MM.1S (cell line): ENCODE measurements around the gene NR6A1.

Experiments used
- DNase-seq: peaks from one replicate; pipeline ENCODE4 v3.0.0-alpha.2; 2015
- H2AFZ ChIP-seq: fragments of 300-600 bp; sonication (generic); 2 replicates; pipeline ENCODE4 v1.6.0; 2016; ENCODE audit warnings: antibody characterized with exemption, low read length
- H3F3A ChIP-seq: fragments of 300-600 bp; sonication (generic); 2 replicates; pipeline ENCODE4 v1.6.1; 2016; ENCODE audit warnings: mild to moderate bottlenecking, antibody characterized with exemption, low read length, moderate library complexity, mixed read lengths; ENCODE audit not compliant: insufficient read depth
- H3K27ac ChIP-seq: fragments of 300-600 bp; sonication (generic); 2 replicates; pipeline ENCODE4 v1.5.1; 2016; ENCODE audit warnings: mild to moderate bottlenecking, low read length
- H3K27me3 ChIP-seq: fragments of 300-600 bp; sonication (generic); replicated peaks from 2 replicates; pipeline ENCODE4 v1.6.0; 2016; ENCODE audit warnings: low read length; ENCODE audit not compliant: insufficient read depth
- H3K36me3 ChIP-seq: fragments of 300-600 bp; sonication (generic); replicated peaks from 2 replicates; pipeline ENCODE4 v1.6.1; 2016; ENCODE audit warnings: mild to moderate bottlenecking, low read length, mixed read lengths; ENCODE audit not compliant: insufficient read depth
- H3K4me1 ChIP-seq: fragments of 300-600 bp; sonication (generic); 2 replicates; pipeline ENCODE4 v1.6.1; 2016; ENCODE audit warnings: low read length, mixed read lengths
- H3K4me2 ChIP-seq: fragments of 300-600 bp; sonication (generic); 2 replicates; pipeline ENCODE4 v1.6.0; 2016; ENCODE audit warnings: low read depth, low read length
- H3K4me3 ChIP-seq: fragments of 300-600 bp; sonication (generic); 2 replicates; pipeline ENCODE4 v1.5.1; 2016; ENCODE audit warnings: low read length, mixed read lengths
- H3K79me2 ChIP-seq: fragments of 300-600 bp; sonication (generic); 2 replicates; pipeline ENCODE4 v1.6.1; 2016; ENCODE audit warnings: mixed run types, low read length, mixed read lengths
- H3K9ac ChIP-seq: fragments of 300-600 bp; sonication (generic); 2 replicates; pipeline ENCODE4 v1.6.1; 2016; ENCODE audit warnings: low read length, mixed read lengths
- H3K9me2 ChIP-seq: fragments of 300-600 bp; sonication (generic); replicated peaks from 2 replicates; pipeline ENCODE4 v1.6.1; 2016; ENCODE audit warnings: mild to moderate bottlenecking, low read length, mixed read lengths; ENCODE audit not compliant: insufficient read depth
- H3K9me3 ChIP-seq: fragments of 300-600 bp; sonication (generic); replicated peaks from 2 replicates; pipeline ENCODE4 v1.6.1; 2016; ENCODE audit warnings: mild to moderate bottlenecking, low read length, mixed read lengths; ENCODE audit not compliant: insufficient read depth
- H4K20me1 ChIP-seq: fragments of 300-600 bp; sonication (generic); 2 replicates; pipeline ENCODE4 v1.6.1; 2016; ENCODE audit warnings: mild to moderate bottlenecking, low read length, moderate library complexity, mixed read lengths; ENCODE audit not compliant: insufficient read depth
- CTCF ChIP-seq: fragments of 300-600 bp; sonication (generic); IDR thresholded peaks from 2 replicates; pipeline ENCODE4 v1.5.1; 2016; ENCODE audit warnings: antibody characterized with exemption, low read length, mixed read lengths
- EZH2 ChIP-seq: fragments of 300-600 bp; sonication (generic); optimal IDR thresholded peaks from 2 replicates; pipeline ENCODE3; 2017; ENCODE audit warnings: low read depth, mild to moderate bottlenecking, antibody characterized with exemption, low read length, mixed read lengths
- EZH2phosphoT487 ChIP-seq: fragments of 300-600 bp; sonication (generic); IDR thresholded peaks from 2 replicates; pipeline ENCODE4 v1.6.1; 2018; ENCODE audit warnings: antibody characterized with exemption, low read length

The NR6A1 gene

DNA sequence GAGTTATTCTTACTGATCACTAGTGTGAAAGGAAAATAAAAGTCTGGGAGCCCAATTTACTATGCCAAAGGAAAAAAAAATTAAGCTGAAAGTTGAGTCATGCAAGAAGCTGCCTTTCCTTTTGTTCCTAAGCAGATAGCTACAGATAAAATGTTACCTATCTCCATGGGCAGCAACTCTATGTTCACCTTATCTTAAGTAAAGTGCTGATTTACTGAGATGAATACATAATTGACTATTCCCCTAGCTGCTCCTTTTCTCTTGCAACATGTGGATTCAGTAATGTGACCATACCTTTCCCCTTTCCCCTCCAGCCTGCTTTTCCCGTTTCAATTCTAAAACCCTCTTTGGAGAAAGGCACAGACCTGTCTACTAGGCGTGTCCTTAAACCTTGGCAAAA lies 201.2 kb downstream of the NR6A1 start:
- Histone ChIP-seq H3K9me3 (no peaks in the 10 kb centered on the region), H2AFZ (no peak overlapping the region), H3K27me3 (no peaks in the 10 kb centered on the region), H3K4me1 (no peaks in the 10 kb centered on the region), H3K79me2 (no peaks in the 10 kb centered on the region), H3K4me2 (no peak overlapping the region), H3K9ac (no peak overlapping the region), H3K36me3 (no peaks in the 10 kb centered on the region), H3K27ac (no peak overlapping the region), H3K4me3 (no peak overlapping the region), H3K9me2 (no peaks in the 10 kb centered on the region), H3F3A (no peaks in the 10 kb centered on the region), H4K20me1 (no peaks in the 10 kb centered on the region)
- TF ChIP-seq CTCF (no peak), EZH2phosphoT487 (no peak), EZH2 (no peak)
- DNase-seq, result no peak

GRCh38 chr9:124567362-124567761 lies 203.7 kb downstream of the NR6A1 start:
- no peaks in the 10 kb centered on the region for H3K36me3 ChIP-seq
- no peak for TF ChIP-seq EZH2
- TF ChIP-seq CTCF, result no peak
- no peak for TF ChIP-seq EZH2phosphoT487
- no peak overlapping the region for H3K4me2 ChIP-seq
- no peaks in the 10 kb centered on the region for H3K9me3 ChIP-seq
- H3K4me3 ChIP-seq, result no peak overlapping the region
- no peak overlapping the region for H3K9ac ChIP-seq
- H3K4me1 ChIP-seq, result no peaks in the 10 kb centered on the region
- H3K9me2 ChIP-seq, result no peaks in the 10 kb centered on the region
- H2AFZ ChIP-seq, result no peak overlapping the region
- H3F3A ChIP-seq, result no peaks in the 10 kb centered on the region
- no peak overlapping the region for H3K27ac ChIP-seq
- DNase-seq, result no peak
- no peaks in the 10 kb centered on the region for H4K20me1 ChIP-seq
- H3K27me3 ChIP-seq, result no peaks in the 10 kb centered on the region
- H3K79me2 ChIP-seq, result no peaks in the 10 kb centered on the region

- H3K9me2 ChIP-seq, result no peaks in the 10 kb centered on the region
- H3K4me1 ChIP-seq, result no peaks in the 10 kb centered on the region
- DNase-seq, result no peak
- no peak overlapping the region for H3K27ac ChIP-seq
- H2AFZ ChIP-seq, result no peak overlapping the region
- H3F3A ChIP-seq, result no peaks in the 10 kb centered on the region
- H3K4me2 ChIP-seq, result no peak overlapping the region
- TF ChIP-seq CTCF (no peak), EZH2 (no peak), EZH2phosphoT487 (no peak)
- no peaks in the 10 kb centered on the region for H3K79me2 ChIP-seq
- H3K4me3 ChIP-seq, result no peak overlapping the region
- H3K36me3 ChIP-seq, result no peaks in the 10 kb centered on the region
- no peaks in the 10 kb centered on the region for H3K27me3 ChIP-seq
- H3K9me3 ChIP-seq, result no peaks in the 10 kb centered on the region
- no peak overlapping the region for H3K9ac ChIP-seq
- no peaks in the 10 kb centered on the region for H4K20me1 ChIP-seq
These were observed 208.8 kb downstream of the NR6A1 start for GRCh38 chr9:124562328-124562727.
